Breast epithelium (tissue), 4 donors: Measurements from ENCODE around the gene ZNF831. TPM values are rescaled to one million over a fixed set of nuclear protein-coding genes. Genes with fewer than 3 reads are reported as not detected.

ENCODE experiments used
- DNase-seq, 2 donors: peaks; one replicate each; pipeline ENCODE4 v3.0.0-alpha.2; 2019; ENCODE audit warnings: low spot score in 2 of 2
- H3K27ac ChIP-seq, 2 donors: fragments of 200-600 bp; sonication (generic) in 1 of 2; one replicate each; pipeline ENCODE4 v1.5.1; 2016 to 2019; ENCODE audit warnings: mild to moderate bottlenecking in 1 of 2
- H3K27me3 ChIP-seq, 2 donors: fragments of 200-600 bp; sonication (generic) in 1 of 2; one replicate each; pipeline versions ENCODE4 v1.5.1 to v1.6.0; 2017 to 2019; ENCODE audit warnings: control low read depth in 1 of 2, mild to moderate bottlenecking in 1 of 2
- H3K36me3 ChIP-seq: fragments of 200-600 bp; one replicate; pipeline ENCODE4 v1.5.1; 2019
- H3K4me1 ChIP-seq, 2 donors: fragments of 200-600 bp; sonication (generic); one replicate each; pipeline ENCODE4 v1.5.1; 2016 to 2019; ENCODE audit warnings: control low read depth in 1 of 2
- H3K4me3 ChIP-seq, 3 donors: fragments of 200-600 bp; sonication (generic); 1 replicate in 2 of 3; 2 replicates in 1 of 3; pipeline ENCODE4 v1.5.1; 2016 to 2019; ENCODE audit warnings: mild to moderate bottlenecking in 3 of 3, moderate library complexity in 2 of 3
- H3K9me3 ChIP-seq, 2 donors: fragments of 200-600 bp; sonication (generic) in 1 of 2; one replicate each; pipeline ENCODE4 v1.5.1; 2016 to 2019; ENCODE audit warnings: control low read depth in 1 of 2
- CTCF ChIP-seq, 3 donors: fragments of 450-650 bp; IDR thresholded peaks; one replicate each; pipeline ENCODE4 v1.5.1; 2016 to 2017; ENCODE audit warnings: antibody characterized with exemption in 3 of 3, mild to moderate bottlenecking in 3 of 3, moderate library complexity in 3 of 3
- POLR2A ChIP-seq: fragments of 450-650 bp; IDR thresholded peaks from one replicate; pipeline ENCODE4 v1.6.1; 2016; ENCODE audit warnings: antibody characterized with exemption, mild to moderate bottlenecking, moderate library complexity
- POLR2AphosphoS5 ChIP-seq, 3 donors: sonication (generic); formaldehyde crosslinking; IDR thresholded peaks; one replicate each; pipeline ENCODE4 v1.6.1; 2017; ENCODE audit warnings: antibody characterized with exemption in 3 of 3
- intact Hi-C: fragments of 100-400 bp; cut with DNase I; formaldehyde crosslinking; loops from one replicate; pipeline ENCODE4 v1.15.1; 2023; ENCODE audit warnings: low total_unique reads
- total RNA-seq, 3 donors: library from RNA; depleted of rRNA; stranded (reverse); fragments of >200 nt; gene quantifications; one replicate each; pipeline ENCODE4 v1.1.0, GENCODE V29; 2016

Gene ZNF831
- total RNA-seq, 3 donors from 2014 or later: 0.48 to 1.6 (median 1.2) TPM

GRCh38 chr20:59121714-59122565 is 41.7 kb upstream of the ZNF831 start:
- H3K27ac ChIP-seq: no peak overlapping the region

GRCh38 chr20:59122566-59122919 is 41.1 kb upstream of the ZNF831 start:
- no peak for DNase-seq
- TF ChIP-seq CTCF (IDR thresholded peaks at IDR 0.05) (no peak), POLR2AphosphoS5 (IDR thresholded peaks at IDR 0.05) (no peak), POLR2A (no peak)
- Histone ChIP-seq H3K9me3 (no peaks in the 10 kb centered on the region), H3K4me3 (no peak overlapping the region), H3K27me3 (no peaks in the 10 kb centered on the region), H3K36me3 (no peaks in the 10 kb centered on the region), H3K27ac (no peak overlapping the region), H3K4me1 (no peaks in the 10 kb centered on the region)
- intact Hi-C loops: no loop called here

More at GRCh38 chr20:59121714-59122565, 41.7 kb upstream of the ZNF831 start:
- no peaks in the 10 kb centered on the region for H3K9me3 ChIP-seq
- no peak overlapping the region for H3K4me3 ChIP-seq
- DNase-seq: no peak
- no peak for TF ChIP-seq CTCF (IDR thresholded peaks at IDR 0.05)
- TF ChIP-seq POLR2A: no peak
- no peak for TF ChIP-seq POLR2AphosphoS5 (IDR thresholded peaks at IDR 0.05)
- intact Hi-C loops: no loop called here
- H3K27me3 ChIP-seq: no peaks in the 10 kb centered on the region
- H3K4me1 ChIP-seq: no peaks in the 10 kb centered on the region
- H3K36me3 ChIP-seq: no peaks in the 10 kb centered on the region

- no peak for DNase-seq
- intact Hi-C loops: no loop called here
- H3K9me3 ChIP-seq: no peaks in the 10 kb centered on the region
- no peak for TF ChIP-seq CTCF (IDR thresholded peaks at IDR 0.05)
- no peak for TF ChIP-seq POLR2AphosphoS5 (IDR thresholded peaks at IDR 0.05)
- TF ChIP-seq POLR2A: no peak
- no peaks in the 10 kb centered on the region for H3K4me1 ChIP-seq
- H3K27me3 ChIP-seq: no peaks in the 10 kb centered on the region
- H3K4me3 ChIP-seq: no peak overlapping the region
- H3K27ac ChIP-seq: no peak overlapping the region
- H3K36me3 ChIP-seq: no peaks in the 10 kb centered on the region
Measured at GRCh38 chr20:59123011-59123677, 40.5 kb upstream of the ZNF831 start.

- no peak for DNase-seq
- Histone ChIP-seq H3K27ac (no peak overlapping the region), H3K9me3 (no peaks in the 10 kb centered on the region), H3K27me3 (no peaks in the 10 kb centered on the region), H3K4me3 (no peak overlapping the region), H3K4me1 (no peaks in the 10 kb centered on the region), H3K36me3 (no peaks in the 10 kb centered on the region)
- TF ChIP-seq CTCF (IDR thresholded peaks at IDR 0.05) (no peak), POLR2AphosphoS5 (IDR thresholded peaks at IDR 0.05) (no peak), POLR2A (no peak)
- intact Hi-C loops: no loop called here
Measured at GRCh38 chr20:59123678-59124255, 39.9 kb upstream of the ZNF831 start.
